Hematopoietic multipotent progenitor cell treated with erythropoietin and hydrocortisone succinate and interleukin-3 and kit ligand, for 4 days (in vitro differentiated cells): Measurements from ENCODE around the gene LMNTD2.

ENCODE experiments used
- DNase-seq: peaks from one replicate; pipeline ENCODE4 v3.0.0-alpha.2; 2015

LMNTD2 gene

DNA sequence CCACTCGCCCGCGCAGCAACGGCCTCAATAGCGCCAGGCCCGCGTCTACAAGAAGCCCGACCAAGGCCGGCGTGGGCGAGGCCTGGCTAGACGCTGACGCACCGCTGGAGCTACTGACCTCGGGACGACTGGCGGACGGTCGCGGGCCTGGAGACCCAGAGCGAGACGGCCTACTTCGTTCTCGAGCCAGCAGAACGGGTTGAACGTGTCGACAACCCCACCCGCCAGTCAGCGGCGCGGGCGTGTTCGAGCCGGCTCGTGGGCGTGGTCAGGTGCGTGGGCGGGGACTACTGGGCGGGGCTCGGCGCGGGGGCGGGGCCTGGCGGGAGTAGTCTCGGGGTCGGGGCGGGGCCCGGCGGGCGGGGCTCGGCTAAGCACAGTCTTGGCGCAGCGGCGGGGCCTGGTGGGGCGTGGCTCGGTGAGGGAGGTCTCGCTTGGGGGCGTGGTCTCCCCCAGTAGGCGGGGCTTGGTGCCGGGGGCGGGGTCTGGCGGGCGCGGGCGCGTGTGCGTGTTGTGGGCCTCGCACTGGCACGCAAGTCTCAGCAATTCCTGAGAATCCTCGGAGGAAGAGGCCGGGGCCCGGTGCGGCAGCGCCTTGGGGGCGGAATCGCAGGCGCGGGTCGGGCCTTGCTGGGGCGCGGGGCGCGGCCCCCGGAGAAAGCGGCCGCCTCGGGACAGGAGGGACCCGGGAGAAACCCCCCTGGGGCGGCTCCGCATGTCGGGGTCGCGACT, 53.4 kb downstream of the LMNTD2 start, which contains the start of gene RNH1:
TSS of gene RNH1 (minus strand) at position 248 of the 732 bp plus-strand sequence. CDS start 5,080 bp downstream, outside the sequence.
- peak; percentile 98 for DNase-seq

DNA sequence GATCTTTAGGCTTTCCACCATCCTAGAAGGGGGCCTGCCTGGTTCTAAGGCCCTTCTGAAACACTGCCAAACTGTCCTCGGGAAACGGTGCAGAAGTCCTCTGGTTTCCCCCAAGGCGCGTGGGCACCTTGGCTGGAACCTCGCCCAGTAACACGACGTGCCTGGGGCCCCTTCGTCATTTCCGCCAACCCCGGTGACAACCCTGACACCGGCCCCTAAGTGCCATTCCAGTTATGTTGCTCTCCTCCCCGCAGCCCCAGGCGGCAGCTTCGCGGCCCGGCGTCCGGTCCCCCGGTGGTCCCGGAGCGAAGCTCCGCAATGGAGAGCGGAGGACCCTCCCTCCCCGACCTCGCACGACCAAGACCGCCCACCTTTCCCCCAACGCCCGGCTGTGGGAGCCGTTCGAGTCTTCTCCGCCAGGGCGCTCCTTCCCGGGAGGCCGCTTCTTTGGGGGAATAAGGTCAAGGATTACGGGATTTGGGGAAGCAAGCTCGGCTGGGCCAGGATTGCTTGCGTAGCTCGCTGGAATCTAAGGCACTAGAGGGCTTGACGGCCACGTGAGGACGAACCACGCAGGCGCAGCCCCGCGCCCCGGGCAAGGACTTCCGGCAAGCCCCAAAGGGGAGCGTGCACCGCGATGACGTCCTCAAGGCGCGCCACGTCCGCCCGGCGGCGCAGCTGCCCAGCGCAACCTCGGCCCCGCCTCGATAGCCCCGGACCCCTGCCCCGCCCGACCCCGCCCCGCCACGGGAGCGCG, 54.1 kb downstream of the LMNTD2 start:
- DNase-seq: peak; percentile 98

DNA sequence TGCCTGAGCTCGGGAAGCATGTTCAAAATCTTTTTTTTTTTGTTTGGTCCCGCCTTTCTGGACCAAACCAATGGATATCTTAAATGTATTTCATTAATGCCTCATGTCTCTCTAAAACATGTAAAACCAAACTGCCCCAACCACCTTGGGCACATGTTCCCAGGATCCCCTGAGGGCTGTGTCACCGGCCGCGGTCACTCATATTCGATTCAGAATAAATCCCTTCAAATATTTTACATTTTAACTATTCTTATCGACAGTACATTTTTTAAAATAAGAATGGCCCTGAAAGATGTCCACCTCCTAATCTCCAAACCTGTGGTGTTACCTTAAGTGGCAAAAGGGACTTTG, 55.6 kb downstream of the LMNTD2 start:
- no peak for DNase-seq
